Ureter (tissue), 1 donor: Measurements from ENCODE around the gene NAP1L1. TPM values are rescaled to one million over a fixed set of nuclear protein-coding genes. Genes with fewer than 3 reads are reported as not detected.

Source experiments
- DNase-seq: peaks from one replicate; pipeline ENCODE4 v3.0.0-alpha.2; 2020; ENCODE audit warnings: low spot score
- total RNA-seq: library from RNA; stranded (reverse); gene quantifications from one replicate; pipeline ENCODE4 v1.2.4, GENCODE V29; 2023
- donor health status: DM: yes; HTN: yes; CAD: no.

NAP1L1 gene, protein sequence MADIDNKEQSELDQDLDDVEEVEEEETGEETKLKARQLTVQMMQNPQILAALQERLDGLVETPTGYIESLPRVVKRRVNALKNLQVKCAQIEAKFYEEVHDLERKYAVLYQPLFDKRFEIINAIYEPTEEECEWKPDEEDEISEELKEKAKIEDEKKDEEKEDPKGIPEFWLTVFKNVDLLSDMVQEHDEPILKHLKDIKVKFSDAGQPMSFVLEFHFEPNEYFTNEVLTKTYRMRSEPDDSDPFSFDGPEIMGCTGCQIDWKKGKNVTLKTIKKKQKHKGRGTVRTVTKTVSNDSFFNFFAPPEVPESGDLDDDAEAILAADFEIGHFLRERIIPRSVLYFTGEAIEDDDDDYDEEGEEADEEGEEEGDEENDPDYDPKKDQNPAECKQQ
- 329 TPM for total RNA-seq

DNA sequence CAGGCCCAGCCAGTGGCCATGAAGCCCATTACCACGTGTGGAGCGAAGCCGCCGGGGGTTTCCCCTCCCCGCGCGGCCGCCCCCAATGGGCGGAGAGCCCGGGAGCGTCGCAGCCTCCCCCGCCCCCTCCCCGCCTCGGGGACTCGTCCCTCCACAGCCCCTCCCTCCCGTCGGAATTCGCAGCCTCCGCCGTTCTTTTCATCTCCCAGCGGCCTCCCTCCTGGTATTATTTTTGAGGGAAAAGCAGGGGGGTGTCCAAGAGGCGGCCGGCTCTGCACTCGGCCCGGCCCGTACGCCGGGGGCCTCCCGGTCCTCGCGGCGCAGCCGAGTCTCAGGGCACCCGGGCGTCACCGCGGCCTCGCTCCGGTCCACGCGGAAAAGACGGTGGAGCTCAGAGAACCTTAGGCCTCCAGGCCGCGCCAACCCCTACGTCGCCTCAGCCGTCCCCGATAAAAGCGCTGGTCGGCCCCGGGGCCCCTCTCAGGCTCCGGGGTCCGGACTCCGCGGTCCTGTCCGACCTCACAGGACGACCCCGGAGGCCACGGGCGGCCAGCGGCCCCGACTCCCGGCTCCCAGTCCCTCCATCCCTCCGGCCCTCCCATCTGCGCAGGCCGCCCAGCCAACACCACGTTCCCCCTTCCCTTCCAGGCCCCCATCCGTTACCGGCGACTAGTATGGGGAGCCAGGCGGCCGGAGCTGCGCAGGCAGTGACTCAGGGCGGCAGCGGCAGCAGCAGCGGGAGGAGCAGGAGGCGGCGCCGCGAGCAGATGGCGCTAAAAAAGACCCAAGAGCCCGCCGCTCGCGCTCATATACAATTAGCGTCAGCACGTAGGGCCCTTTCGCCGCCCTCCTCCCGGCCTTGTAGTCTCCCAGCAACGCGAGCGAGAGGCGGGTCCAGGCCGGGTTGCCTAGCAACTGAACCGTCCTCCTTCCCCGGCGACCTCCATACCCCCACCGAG lies at the start of gene NAP1L1:
NAP1L1 (minus strand) TSS at position 782 of the 959 bp plus-strand sequence. CDS start 10,466 bp downstream, outside the sequence.
- peak; percentile 97 for DNase-seq

DNA sequence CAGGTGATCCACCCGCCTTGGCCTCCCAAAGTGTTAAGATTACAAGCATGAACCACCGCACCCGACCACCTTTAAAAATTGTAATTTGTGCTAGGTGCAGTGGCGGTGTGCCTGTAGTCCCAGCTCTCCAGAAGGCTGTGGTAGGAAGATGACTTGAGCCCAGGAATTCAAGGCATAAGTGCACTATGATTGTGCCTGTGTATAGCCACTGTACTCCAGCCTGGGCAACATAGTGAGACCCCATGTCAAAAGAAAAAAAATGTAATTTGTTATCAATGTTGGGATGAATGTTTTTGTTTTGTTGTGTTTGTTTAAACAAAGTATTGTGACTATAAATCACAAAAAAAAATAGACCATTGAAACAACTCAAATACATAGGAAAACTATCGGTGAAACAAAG lies 43.1 kb upstream of the NAP1L1 start:
- no peak for DNase-seq

DNA sequence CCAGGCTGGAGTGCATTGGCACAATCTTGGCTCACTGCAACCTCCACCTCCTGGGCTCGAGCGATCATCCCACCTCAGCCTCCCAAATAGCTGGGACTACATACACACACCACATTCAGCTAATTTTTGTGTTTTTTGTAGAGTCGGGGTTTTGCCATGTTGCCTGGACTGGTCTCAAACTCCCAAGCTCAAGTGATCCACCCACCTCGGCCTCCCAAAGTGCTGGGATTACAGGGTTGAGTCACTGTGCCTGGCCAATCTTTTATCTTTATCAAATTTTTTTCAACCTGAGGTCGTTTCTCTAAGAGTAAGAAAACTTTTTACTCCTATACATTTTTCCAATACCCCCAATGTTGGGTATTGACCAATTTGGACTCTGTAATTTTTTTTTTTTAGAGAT lies 40.0 kb upstream of the NAP1L1 start:
- no peak for DNase-seq

DNA sequence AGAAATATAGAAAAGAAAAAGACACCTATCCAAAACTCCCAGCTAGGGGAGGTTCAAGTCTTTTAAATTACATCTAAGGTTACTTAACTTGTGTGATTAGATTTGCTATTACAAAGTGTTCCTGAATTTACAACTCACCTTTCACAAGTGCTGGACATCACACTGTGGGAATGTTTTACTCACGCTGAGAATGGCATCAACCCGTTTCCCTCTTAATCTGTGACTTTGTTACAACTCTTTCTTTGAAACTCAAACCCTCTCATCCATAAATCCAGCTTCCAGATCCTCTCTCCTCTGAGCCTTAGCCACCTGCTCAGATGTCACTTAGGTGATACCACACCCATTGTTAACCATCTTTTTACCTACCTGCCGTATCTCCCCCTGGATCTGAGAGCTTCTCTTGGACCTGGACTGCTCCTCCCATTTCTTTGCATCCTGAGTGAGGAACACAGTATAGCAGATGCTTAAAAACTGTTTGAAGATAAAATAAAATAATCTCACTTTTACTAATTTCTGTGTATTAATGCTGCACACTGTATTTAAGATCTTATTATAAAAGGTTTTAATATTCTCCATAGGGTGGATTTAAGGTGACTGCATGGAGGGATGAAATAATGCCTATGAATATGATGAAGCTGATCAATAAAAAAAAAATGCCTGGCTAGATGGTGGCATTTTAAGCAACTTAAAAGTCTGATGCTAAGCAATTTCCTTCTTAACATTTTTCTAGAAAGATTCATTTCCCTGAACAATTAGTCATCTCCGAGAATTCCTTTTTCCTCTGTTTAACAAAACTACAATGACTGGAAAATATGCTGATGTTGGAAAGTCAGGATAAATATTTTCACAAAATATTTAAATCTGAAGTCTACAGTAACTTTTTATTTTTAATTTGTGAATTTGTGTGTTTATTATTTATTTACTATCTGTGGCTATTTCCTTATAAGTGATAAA lies 39.1 kb upstream of the NAP1L1 start:
- no peak for DNase-seq

DNA sequence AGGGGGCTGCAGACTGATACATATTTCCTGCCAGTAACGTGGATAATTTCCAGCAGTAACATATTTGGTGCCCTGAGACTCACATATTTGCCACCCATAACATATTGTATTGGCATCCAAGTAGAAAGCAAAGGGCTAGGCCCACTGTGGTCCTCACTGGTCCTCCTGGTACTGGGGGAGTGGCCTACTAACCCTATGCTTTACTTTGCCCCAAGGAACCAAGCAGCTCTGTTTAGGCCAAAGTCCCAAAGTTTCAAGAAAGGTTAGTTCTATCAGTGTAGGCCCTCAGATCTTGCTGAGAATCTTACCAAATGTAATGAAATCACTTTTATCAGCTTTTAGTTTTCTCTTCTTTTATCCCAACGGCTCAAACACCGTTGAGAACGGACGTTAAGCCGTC lies 35.4 kb upstream of the NAP1L1 start:
- DNase-seq: no peak

DNA sequence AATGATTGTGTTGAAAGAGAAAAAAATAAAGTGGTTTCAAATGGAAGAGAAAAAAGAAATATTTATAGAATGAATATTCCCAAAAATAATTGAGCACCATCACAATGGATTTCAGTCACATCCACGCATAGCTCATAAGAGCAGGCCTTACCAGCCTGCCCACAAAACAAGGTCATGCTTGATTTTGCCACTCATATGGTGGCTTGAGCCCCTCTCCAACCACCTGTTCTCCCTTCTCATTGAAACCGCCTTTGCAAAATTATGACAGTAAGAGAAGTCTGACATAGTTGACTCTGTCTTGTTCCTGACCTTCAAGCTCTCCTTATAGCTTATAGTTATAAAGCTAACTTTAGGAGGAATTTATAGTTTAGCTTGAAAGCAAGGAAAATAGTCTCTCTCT lies 33.3 kb upstream of the NAP1L1 start:
- DNase-seq: no peak

DNA sequence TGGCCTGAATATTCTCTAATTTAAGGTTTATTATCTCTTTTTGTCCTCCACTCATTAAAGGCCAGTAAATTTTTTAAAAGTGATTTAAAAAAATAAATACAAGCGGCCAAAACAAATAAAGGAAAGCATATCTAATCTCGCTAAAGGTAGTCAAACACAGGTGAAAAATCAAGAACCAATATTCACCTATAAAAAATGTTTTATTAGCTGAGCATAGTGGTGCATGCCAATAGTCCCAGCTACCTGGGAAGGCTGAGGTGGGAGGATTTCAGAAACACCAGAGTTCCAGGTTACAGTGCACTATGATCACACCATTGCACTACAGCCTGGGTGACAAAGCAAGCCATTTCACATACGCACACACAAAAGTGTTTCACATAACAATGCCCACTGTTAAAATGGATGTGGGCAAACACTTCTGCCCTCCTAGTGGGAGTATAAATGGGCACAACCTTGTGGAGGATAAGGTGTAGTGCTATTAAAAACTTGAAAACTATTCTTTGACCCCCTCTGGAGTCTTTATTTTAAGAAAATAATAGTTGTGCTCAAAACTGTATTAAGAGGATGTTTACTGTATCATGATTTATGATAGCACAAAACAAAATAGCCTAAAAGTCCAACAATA lies 32.7 kb upstream of the NAP1L1 start:
- no peak for DNase-seq

DNA sequence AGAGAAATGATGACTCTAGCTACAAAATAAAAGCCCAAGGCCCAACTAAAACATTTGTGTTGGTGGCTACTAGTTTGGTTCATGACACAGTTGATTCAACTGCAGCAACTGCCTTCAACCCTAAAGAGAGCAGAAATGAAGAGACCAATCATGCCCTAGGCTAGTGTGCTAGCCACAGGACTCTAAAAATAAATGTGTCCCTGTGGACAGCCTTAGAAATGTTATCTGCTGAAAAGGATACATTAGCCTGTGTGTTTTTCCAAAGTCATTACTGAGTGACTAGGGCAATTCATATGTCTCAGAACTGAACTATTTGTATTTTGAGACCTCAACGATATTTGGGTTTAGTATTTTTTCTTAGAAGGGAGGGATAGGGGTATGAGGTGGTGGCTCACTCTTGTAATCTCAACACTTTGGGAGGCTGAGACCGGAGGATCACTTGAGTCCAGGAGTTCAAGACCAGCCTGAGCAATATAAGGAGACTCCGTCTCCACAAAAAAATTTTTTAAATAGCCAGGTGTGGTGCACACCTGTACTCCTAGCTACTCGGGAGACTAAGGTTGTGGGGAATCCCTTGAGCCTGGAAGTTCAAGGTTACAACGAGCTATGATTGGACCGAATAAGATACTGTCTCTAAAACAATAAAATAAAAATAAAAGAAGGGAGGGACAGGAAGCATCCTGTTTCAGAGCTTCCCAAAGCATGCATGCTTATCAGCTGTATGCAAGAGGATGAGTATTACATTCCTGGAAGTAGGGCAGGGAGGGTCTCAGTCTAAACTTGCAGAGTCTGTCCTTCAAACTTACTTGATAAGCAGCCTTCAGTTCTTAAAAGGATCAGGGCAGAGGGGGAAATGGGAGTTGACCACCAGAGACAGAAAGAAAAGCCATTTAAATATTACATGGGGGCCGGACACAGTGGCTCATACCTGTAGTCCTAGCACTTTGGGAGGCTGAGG lies 29.6 kb upstream of the NAP1L1 start:
- no peak for DNase-seq

DNA sequence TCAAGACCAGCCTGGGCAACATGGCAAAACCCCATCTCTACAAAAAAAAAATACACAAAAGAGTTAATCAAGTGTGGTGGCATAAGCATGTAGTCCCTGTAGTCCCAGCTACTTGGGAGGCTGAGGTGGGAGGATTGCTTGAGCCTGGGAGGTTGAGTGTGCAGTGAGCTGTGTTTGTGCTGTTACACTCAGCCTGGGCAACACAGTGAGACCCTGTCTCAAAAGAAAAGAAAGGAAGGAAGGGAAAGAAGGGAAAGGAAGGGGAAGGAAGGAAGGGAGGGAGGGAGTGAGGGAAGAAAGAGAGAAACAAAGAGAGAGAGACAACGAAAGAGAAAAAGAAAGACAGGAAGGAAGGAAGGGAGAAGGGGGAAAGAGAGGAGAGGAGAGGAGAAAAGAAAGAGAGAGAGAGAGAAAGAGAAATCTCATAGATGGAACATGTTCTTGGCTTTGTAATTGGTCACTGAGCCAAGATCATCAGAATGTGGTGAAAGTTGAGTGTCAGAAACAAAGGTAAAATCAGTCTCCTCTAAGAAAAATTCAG lies 26.8 kb upstream of the NAP1L1 start:
- no peak for DNase-seq

DNA sequence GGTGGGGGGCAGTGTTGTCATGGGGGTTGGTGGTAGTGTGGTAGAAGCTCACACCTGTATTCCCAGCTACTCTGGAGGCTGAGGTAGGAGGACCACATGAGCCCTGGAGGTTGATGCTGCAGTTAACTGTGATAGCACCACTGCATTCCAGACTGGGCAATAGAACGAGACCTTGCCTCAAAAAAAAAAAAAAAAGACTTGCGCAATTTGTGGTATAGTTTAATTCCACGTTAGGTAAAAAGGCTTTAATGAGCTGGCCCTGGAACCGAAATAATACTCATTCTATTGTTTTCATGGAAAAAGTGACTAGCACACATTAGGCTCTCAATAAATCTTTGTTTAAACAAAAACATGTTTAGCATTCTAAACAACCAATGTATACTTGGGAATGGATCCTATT lies 25.4 kb upstream of the NAP1L1 start:
- no peak for DNase-seq

DNA sequence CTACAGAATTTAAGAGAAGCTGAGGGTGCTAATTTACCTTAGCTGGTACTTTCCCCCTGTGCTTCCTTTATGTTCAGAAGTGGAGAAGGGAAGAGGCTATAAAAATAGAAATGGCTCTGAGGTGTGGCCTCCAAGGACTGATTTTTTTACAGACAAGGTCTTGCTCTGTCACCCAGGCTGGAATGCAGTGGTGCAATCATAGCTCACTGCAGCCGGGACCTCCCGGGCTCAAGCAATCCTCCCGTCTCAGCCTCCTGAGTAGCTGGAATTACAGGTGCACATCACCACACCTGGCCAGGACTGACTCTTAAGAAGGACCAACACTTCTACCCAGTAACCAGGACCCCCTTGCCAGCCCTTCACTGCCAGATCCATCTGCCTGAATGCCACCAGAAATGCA lies 23.9 kb upstream of the NAP1L1 start:
- DNase-seq: no peak

DNA sequence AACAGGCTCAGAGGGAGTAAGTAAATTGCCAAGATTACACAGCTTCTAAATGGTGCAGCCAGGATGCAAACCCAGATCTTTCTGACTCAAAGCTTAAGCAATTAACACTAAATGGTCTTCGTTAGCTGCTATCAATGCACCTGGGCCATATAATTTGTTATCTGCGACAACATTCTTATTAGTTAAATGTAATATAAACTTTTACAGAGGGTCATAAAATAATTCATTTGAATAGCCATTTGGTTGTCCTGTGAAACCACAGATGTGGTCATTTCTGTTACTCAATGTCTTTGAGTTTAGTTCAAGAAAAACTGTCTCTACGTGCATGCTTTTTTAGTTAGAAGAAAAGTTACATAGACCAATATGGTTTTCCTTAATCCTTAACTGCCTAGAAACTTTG lies 22.1 kb upstream of the NAP1L1 start:
- no peak for DNase-seq

DNA sequence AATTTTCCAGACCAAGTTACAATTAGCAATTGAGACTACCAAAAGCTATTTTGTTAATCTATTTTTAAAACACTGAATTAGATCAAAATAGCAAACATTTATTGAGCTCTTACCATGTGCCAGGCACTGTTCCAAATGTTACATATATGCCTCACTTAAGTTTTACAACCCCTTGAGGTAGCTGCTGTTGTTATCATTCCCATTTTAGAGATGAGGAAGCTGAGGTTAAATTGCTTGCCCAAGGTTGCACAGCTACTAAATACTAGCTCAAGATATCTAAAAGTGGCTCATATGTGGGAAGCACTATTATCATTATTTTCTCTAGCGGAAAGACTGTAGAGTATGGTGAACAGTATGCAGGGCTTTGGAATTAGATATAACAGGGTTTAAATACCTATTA lies 19.5 kb upstream of the NAP1L1 start:
- no peak for DNase-seq

DNA sequence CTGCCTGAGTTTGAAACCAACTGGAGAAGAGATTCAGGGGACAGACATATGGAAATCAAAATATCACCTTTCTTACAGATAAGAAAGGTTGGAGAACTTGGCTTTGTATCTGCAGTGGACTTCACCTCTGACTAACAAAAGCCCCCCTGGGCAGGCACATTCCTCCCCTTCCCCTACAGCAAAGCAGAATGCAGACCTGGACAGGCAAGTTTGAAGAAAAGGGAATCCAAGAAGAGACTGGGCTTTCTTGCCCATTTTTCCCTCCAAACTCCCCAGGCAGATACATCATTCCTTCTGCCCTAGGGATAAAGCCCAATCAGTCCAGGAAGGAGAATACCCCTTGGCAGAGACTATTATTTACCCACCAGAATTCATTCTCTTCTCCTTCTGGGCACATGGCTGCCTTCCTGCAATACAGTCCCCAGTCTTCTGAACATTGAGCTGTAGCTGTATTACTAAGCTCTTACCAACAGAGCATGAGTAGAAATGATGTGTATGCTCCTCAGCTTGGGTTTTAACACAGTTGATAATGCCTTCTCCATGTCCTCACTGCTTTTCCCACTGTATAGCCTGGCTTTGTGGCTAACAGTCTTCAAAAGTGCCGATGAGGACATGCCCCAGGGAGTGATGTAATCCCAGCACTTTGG lies 17.4 kb upstream of the NAP1L1 start:
- no peak for DNase-seq

DNA sequence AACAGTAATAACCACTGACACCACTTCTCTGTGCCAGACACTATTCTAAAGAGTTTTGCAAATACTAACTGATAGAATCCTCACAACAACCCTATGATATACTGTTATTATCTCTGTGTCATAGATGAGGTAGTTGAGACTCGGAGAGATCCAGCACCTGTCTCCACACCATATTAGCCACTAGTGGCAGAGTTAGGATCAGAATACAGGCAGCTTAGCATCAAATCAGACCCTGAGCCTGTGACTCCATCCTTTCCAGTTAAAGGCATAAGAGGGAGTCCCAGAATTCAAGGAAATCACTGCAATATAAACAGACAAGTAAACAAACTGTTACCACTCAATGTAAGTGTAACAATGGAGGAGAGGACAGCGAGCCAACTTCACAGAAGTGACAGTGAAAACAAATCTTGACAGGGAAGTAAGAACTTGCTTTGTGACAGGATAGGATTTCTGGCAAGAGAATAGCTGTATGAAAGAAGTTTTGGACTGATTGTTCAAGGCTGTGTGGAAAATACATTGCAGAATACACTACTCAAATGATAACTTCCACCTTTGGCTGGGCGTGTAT lies 11.7 kb upstream of the NAP1L1 start:
- no peak for DNase-seq

DNA sequence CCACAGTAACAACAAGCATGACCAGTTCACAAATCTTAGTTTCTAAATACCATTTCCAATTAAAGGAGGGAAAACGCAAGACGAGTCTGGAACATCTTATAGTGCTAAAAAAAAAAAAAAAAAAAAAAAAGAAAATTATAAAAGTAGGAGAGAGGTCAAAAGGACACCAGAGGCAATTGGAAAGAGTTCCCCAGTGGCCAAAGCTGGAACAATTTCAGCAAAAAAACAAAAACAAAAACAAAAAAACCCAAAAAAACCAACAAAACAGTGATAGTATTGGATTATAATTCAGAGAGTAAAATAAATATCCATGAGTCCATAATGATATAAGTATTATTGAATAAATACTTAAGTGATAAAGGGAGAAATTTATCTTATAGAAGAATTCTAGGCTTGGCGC lies 10.3 kb upstream of the NAP1L1 start:
- no peak for DNase-seq

DNA sequence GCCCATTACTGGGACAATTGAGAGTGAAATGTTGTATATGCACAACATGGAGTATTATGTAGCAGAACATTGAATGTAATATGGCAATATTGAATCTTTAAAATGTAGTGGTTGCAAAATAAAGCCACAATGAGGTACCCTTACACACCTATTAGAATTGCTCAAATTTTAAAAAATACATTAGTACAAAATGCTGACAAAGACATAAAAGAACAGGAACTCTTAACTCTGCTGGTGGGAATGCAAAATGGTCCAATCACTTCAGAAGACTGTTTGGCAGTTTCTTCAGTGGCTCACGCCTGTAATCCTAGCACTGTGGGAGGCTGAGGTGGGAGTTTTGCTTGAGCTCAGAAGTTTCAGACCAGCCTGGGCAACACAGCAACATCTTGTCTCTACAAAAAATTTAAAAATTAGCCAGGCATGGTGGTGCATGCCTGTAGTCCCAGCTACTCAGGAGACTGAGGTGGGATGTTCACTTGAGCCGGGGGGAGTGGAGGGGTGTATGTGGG lies 6.8 kb upstream of the NAP1L1 start:
- DNase-seq: no peak

DNA sequence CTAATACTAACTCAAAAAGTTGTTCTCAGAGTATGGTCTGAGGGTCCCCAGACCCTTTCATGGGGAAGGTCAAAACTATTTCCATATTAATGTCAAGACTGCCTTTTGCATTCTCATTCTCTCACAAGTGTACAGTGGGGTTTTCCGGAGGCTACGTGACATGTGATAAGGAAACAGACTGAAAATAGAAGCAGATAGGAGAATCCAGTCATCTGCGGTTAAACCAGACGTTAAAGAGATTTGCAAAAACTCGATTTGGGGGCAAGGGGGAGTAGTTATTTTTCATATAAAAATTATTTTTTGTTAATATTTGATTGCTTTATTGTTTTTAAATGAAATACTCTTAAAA lies 1.0 kb upstream of the NAP1L1 start:
- DNase-seq: no peak
